ENCODE data around the gene PLGRKT. TPM values are rescaled to one million over a fixed set of nuclear protein-coding genes. Genes with fewer than 3 reads are reported as not detected.

PLGRKT gene
- total RNA-seq, 2 experiments from 2014 or later = 27.3 to 27.5 TPM

DNA sequence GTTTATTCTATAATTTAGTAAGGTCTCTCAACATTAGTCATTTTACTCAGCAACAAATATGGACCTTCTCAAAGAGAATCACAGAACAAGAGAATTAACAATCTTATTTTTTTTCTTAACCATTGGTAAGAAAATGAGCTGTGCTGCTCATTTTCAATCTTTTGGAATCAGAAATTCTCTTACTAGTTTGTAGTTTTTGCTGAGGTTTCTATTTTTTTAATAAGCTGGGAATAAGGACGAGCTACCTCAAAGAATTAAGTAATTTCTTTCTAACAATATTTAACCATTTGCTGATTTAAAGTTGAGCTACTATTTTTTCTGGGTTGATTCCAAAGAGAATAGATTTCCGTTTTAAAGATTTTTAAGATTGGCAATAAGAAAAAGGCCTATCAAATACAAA, 44.2 kb downstream of the PLGRKT start:
- H3K9me3 Mint-ChIP-seq = no peaks in the 10 kb centered on the region
- H3K4me1 Mint-ChIP-seq = peaks cover 15% of the 10 kb centered on the region
- no peak for DNase-seq
- H3K4me3 Mint-ChIP-seq = no peak overlapping the region
- H3K27me3 Mint-ChIP-seq = no peaks in the 10 kb centered on the region
- H3K27ac Mint-ChIP-seq = no peak overlapping the region
- H3K36me3 Mint-ChIP-seq = peaks cover 6% of the 10 kb centered on the region

DNA sequence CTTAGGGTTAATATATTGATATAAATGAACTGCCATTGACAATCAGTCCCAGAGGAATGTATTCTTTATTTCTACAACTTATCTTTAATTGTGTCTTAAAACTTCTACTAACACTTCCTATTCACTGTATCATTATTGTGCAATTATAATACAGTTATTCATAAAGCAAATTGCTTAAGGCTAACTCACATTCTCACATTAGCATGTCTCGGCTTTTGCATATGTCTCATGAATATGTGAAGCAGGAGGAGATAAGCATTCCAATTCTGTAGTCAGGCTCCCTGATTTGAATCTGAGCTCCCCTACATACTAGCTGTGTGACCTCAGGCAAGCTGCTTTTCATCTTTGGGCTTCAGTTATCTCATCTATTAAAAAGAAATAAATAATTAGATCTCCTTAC, 45.4 kb downstream of the PLGRKT start:
- Mint-ChIP-seq H3K27ac (no peak overlapping the region), H3K9me3 (no peaks in the 10 kb centered on the region)
- DNase-seq = no peak

DNA sequence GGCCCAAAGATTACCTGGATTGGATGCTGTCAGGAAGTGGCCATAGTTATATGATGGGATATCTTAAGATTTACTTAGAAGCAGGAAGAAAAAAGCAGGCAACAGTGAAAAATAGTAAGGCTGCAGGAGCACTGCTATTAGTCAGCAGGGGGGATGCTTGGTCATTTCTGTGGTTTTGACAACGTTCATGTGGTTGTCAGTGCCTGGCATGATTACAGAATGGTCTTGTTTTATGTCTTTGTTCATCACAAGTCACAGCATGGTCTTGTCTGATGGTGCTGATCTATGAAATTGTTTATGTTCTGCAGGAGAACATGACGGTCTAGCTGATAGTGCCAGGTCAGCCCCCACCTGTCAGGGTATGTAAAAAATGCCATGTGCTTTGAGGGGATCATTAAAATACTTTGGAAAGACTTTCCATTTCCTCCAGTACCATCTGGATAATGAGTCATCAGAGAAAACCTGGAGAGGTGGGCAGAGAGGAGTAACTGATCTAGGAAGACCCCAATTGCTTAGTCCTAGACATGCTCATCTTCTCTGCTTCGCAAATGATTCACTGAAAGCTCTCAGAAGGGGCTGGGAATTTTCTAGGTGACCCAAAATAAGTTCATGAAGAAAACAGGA, 48.5 kb downstream of the PLGRKT start:
- H3K4me1 Mint-ChIP-seq = peaks cover 18% of the 10 kb centered on the region
- no peaks in the 10 kb centered on the region for H3K27me3 Mint-ChIP-seq
- DNase-seq = peak; percentile 35
- no peak overlapping the region for H3K4me3 Mint-ChIP-seq
- no peaks in the 10 kb centered on the region for H3K9me3 Mint-ChIP-seq
- peaks cover 8% of the 10 kb centered on the region for H3K36me3 Mint-ChIP-seq
- H3K27ac Mint-ChIP-seq = no peak overlapping the region

More for the DNA sequence above, 45.4 kb downstream of the PLGRKT start:
- Mint-ChIP-seq H3K4me3 (no peak overlapping the region), H3K27me3 (no peaks in the 10 kb centered on the region), H3K4me1 (peaks cover 15% of the 10 kb centered on the region), H3K36me3 (peaks cover 6% of the 10 kb centered on the region)

DNA sequence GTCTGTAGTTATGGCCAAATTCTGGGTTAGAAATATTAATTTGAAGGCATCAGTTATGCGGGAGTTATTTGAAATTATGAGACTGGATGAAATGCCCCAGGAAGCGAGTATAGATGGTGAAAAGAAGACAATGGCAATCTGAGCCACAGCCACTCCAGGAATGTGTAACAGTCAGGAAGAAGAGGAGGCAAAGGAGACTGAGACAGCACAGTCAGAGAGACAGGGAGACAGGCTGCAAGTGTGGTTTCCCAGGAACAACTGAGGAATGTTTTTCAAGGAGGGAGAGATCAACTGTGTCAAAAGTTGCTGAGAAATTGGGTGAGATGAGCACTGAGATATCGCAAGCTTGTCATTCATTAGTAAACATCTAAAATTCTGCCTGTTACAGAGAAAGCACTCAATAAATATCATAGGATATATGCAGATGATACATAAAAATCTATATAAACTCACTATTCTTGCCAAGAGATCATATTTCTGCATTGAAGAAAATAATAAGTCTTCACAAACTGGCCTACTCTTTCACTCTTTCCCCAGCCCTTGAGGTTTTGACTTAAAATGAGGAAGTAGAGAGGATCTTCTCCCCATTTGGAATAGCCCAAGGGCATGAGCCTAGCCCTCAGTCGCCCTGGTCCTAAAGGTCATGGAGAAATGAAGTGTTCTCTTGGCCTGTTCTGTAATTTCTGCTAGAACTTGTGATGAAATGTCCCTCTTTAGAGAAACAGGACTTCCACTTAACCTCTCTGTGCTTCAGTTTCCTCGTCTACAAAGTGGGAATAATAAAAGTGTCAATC, 49.5 kb downstream of the PLGRKT start:
- Mint-ChIP-seq H3K27me3 (no peaks in the 10 kb centered on the region), H3K27ac (no peak overlapping the region), H3K36me3 (peaks cover 8% of the 10 kb centered on the region), H3K4me1 (peaks cover 15% of the 10 kb centered on the region), H3K4me3 (no peak overlapping the region), H3K9me3 (no peaks in the 10 kb centered on the region)
- no peak for DNase-seq

DNA sequence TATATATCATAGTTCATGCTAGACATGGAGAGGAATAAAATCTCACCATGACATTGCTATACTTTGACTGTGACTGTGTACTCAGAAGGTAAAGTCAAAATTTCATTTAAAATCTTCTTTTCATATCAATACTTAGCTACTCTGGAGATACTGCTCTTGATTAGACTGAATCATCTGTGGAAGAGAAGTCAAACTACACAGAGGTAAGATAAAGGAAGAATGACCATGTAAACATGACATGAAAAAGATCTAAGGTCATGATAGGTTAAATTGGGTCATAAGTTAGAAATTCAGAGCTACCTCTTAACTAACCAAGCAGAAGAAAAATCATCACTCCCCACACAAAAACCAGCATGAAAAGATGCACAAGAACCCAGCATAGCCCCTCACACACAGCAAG, 53.3 kb downstream of the PLGRKT start:
- Mint-ChIP-seq H3K4me3 (no peak overlapping the region), H3K4me1 (peaks cover 11% of the 10 kb centered on the region)

DNA sequence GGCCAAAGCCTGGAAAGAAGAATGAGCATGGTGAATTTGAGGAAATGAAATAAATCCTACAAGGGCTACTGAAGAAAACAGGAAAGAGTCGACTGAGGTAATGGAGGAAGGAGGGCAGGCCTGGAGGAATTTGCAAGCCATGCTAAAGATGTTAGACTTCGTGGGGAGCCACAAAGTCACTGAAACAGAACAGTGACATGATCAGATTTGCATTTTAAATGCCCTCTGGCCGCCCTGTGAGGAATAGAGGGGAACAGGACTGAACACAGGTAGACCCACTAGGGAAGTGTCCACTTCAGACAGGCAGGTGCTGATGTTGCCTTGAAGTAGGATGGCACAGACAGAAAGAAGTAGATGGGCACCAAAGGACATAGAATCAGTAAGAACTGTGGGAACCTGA, 55.2 kb downstream of the PLGRKT start:
- H3K4me1 Mint-ChIP-seq = peaks cover 3% of the 10 kb centered on the region
- H3K4me3 Mint-ChIP-seq = no peak overlapping the region
- no peak for DNase-seq
- no peak overlapping the region for H3K27ac Mint-ChIP-seq
- peaks cover 19% of the 10 kb centered on the region for H3K36me3 Mint-ChIP-seq
- no peaks in the 10 kb centered on the region for H3K27me3 Mint-ChIP-seq
- H3K9me3 Mint-ChIP-seq = no peaks in the 10 kb centered on the region

More for the DNA sequence above, 53.3 kb downstream of the PLGRKT start:
- Mint-ChIP-seq H3K27me3 (no peaks in the 10 kb centered on the region), H3K27ac (no peak overlapping the region), H3K9me3 (no peaks in the 10 kb centered on the region), H3K36me3 (peaks cover 18% of the 10 kb centered on the region)
- DNase-seq = no peak

DNA sequence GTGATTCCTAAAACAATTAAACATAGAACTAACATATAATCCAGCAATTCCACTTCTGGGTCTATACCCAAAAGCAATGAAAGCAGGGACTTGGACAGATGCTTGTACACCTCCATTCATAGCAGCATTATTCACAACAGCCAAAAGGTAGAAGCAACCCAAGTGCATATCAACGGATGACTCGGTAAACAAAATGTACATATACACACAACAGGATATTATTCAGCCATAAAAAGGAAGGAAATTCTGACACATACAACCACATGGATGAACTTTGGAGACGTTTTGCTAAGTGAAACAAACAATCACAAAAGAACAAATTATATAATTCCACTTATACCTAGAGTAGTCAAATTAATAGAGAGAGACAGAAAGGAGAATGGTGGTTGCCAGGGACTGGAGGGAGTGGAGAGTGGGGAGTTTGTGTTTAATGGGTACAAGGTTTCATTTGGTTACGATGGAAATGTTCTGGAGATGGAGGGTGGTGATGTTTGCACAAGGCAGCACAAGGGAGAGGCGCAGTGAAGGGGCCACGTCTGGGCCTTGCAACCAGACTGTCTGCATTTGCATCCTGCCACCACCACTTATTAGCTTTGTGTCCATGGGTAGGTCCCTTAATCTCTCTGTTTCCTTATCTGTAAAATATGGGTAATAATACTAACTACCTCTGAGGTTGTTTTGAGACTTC, 61.8 kb downstream of the PLGRKT start:
- Mint-ChIP-seq H3K36me3 (peaks cover 17% of the 10 kb centered on the region), H3K27me3 (no peaks in the 10 kb centered on the region), H3K4me1 (peaks cover 30% of the 10 kb centered on the region), H3K4me3 (no peak overlapping the region), H3K9me3 (no peaks in the 10 kb centered on the region), H3K27ac (peak overlapping the region; percentile 67)
- no peak for DNase-seq

DNA sequence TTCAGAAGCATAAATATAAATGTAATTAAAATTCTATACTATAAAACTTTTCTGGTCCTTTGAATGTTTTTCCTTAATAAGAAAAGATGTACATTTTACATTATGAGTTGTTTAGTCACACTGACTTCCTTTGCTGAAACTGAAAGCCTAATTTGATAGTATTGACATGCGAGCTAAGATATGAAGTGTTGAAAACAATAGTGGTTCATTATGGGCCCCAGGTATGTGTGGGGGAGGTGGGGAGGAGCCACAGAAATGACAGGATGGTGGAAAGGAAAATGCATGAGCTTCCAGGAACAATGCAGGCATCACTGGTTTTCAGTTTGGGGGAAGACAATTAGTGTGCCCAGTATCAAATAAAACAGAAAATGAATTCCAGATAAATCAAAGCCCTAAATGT, 62.6 kb downstream of the PLGRKT start:
- H3K27ac Mint-ChIP-seq = peak overlapping the region; percentile 1

DNA sequence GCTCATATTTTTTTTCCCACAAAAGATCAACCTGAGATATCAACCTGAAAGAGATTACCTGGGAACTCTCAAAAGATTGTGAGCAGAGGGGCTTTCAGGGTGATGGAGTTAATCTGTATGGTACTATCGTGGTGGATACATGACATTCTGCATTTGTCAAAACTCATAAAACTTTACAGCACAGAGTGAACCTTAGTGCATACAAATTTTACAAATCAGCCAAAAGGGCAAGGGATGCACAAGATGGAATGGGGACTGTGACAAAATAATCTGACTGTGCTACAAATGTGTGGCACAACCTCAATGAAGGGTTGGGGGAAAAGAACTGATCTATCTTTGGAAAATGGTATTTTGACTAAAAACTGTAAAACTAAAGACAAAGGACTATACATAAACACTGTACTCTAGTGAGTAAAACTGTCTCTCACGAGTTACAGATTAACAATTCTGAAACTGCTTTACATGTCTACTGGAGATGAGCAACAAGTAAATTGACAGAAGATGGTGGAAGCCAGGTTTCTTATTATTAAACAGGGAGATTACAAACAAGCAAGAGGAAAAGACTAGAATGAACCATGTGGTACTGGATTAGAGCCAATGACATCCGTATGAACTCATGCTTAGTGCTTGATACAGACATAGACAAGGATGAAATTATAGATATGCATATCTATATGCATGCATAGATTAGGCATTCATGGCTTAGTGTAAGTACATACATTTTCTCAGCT, 73.3 kb downstream of the PLGRKT start:
- Mint-ChIP-seq H3K9me3 (no peaks in the 10 kb centered on the region), H3K4me3 (no peak overlapping the region), H3K27me3 (no peaks in the 10 kb centered on the region), H3K27ac (no peak overlapping the region), H3K36me3 (peaks cover 8% of the 10 kb centered on the region), H3K4me1 (peaks cover 13% of the 10 kb centered on the region)
- no peak for DNase-seq

More for the DNA sequence above, 62.6 kb downstream of the PLGRKT start:
- Mint-ChIP-seq H3K4me3 (no peak overlapping the region), H3K36me3 (peaks cover 13% of the 10 kb centered on the region), H3K27me3 (no peaks in the 10 kb centered on the region), H3K4me1 (peaks cover 30% of the 10 kb centered on the region), H3K9me3 (no peaks in the 10 kb centered on the region)
- DNase-seq = peak; percentile 33

DNA sequence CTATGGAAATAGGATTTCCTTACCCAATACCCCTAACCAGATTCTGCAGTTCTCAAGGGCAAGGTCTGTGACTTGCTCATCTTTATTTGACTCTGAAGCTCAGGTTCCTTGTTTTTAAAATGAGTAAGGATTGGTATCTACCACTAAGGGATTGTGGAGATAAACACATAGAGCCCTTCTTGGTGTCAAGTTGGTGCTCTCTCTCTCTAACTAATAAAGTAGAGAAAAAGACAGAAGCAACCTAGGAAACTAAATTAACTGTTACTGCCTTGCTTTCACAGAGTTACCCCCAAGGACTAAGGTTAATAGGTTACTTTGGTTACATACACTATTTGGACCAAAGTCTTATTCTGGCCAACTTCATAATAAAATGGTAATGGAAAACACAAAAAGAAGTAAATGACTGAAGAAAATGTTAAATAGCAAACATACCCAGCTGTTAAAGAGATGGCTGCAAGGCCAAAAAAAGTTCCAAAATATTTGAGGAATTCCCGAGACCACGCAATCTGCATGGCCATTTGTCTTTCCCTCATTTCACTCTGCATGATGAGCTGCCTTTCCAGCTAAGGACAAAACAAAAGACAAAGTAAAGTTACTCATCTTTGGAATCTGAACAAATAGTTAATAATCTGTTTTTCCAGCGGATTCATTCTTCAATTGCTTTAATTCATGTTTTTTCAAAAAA, 76.3 kb downstream of the PLGRKT start:
- Mint-ChIP-seq H3K4me3 (no peak overlapping the region), H3K27ac (no peak overlapping the region), H3K27me3 (no peaks in the 10 kb centered on the region), H3K36me3 (peaks cover 16% of the 10 kb centered on the region), H3K9me3 (no peaks in the 10 kb centered on the region), H3K4me1 (peaks cover 13% of the 10 kb centered on the region)
- no peak for DNase-seq

DNA sequence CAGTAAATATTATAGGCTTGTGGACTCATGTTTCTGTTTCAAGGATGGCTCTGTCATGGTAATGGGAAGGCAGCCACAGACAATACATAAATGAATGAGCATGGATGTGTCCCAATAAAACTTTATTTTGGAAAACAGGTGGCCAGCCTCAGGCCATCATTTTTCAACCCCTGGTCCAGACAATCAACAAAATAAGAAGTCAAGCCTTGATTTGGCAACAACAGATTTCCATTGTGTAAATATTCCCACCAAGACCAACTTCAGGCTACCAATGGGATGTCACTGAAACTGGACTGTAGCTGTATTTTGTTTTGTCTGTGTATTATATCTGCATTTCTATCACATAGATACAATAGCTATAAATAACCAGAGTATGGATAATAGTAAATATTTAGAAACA, 77.4 kb downstream of the PLGRKT start:
- Mint-ChIP-seq H3K4me3 (no peak overlapping the region), H3K36me3 (peaks cover 16% of the 10 kb centered on the region), H3K4me1 (peaks cover 12% of the 10 kb centered on the region), H3K27me3 (no peaks in the 10 kb centered on the region), H3K9me3 (no peaks in the 10 kb centered on the region), H3K27ac (no peak overlapping the region)
- no peak for DNase-seq

DNA sequence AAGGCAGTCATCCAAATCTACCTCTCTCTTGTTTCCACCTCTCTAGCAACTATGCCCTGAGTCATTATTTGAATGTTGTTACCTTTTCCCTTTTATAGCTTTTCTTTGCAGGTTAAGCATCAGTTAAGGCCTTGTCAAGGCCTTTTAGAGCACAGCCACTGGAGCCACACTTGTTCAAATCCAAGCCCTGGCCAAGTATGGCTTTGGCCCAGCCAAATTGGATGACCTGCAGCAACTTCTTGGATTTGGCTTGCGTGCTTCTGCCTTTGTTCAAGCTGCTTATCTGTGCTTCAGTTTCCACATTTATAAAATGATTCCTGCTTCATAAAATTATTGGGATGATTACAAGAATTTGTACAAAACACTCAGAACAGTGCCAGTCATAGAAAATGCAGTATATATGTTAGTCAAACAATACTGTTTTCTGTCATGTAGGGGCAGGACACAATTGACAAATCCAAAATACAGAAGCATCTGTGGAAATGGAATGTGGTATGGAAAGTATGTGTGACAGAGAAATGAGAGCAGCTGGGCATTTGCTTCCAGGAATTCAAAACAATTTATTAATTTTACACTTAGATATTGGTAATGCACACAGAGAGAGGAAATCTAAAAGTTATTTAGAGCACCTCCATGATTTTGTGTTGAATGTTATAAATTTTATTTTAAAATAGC, 80.2 kb downstream of the PLGRKT start:
- peaks cover 14% of the 10 kb centered on the region for H3K4me1 Mint-ChIP-seq
- no peak overlapping the region for H3K4me3 Mint-ChIP-seq
- DNase-seq = no peak
- H3K27ac Mint-ChIP-seq = no peak overlapping the region
- no peaks in the 10 kb centered on the region for H3K9me3 Mint-ChIP-seq
- peaks cover 16% of the 10 kb centered on the region for H3K36me3 Mint-ChIP-seq
- H3K27me3 Mint-ChIP-seq = no peaks in the 10 kb centered on the region

DNA sequence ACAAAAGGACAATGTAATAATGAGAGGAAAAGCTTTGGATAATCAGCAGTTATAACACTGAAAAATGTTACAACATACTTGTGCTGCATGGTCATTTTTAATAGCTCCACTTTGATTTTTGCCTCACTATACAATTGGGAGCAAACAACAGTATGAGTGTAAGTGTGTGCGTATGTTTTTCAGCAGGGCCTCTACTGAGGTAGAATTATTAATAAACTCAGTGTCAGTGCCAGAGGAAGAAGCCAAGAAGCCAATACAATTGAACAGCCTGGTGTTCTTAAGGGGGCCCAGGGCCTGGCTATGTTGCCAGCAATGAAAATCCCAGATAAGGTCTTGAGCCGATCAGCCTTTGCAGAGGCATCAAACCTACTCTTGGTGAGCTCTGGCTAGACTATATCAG, 81.9 kb downstream of the PLGRKT start:
- peaks cover 28% of the 10 kb centered on the region for H3K4me1 Mint-ChIP-seq
- peaks cover 5% of the 10 kb centered on the region for H3K9me3 Mint-ChIP-seq
- no peak overlapping the region for H3K27ac Mint-ChIP-seq
- H3K4me3 Mint-ChIP-seq = no peak overlapping the region
- H3K27me3 Mint-ChIP-seq = no peaks in the 10 kb centered on the region
- H3K36me3 Mint-ChIP-seq = peaks cover 16% of the 10 kb centered on the region
- DNase-seq = no peak

DNA sequence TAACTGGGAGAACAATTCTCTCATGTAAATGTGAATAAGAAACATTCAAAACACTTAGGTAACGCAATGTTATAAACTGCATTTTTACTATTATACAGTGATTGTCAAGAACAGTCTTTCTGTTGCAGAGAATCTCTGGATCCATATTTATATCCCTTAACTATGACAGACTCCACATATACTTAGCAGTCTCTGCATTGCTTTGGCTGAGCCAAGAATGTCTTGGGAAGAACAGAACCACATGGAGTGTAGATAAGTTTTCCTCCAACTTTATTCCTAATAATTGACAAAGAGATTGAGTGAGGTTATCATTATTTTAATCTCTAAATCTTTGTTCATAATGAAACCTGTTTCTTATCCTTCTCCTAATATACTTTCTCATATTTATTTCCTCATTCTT, 82.5 kb downstream of the PLGRKT start:
- H3K27ac Mint-ChIP-seq = no peak overlapping the region
- peaks cover 31% of the 10 kb centered on the region for H3K4me1 Mint-ChIP-seq
- H3K27me3 Mint-ChIP-seq = no peaks in the 10 kb centered on the region
- peaks cover 15% of the 10 kb centered on the region for H3K36me3 Mint-ChIP-seq
- H3K4me3 Mint-ChIP-seq = no peak overlapping the region
- no peak for DNase-seq
- H3K9me3 Mint-ChIP-seq = peaks cover 6% of the 10 kb centered on the region

Measured in activated naive CD8-positive, alpha-beta T cell treated with anti-CD3 and anti-CD28 coated beads for 36 hours (primary cell).